HG03196 (cell line): ENCODE data around the gene ARHGAP9.
"Not testable (repeated sequence)": the region's sequence is repeated elsewhere in the genome, so short reads cannot be mapped to it uniquely, and the experiment has no call there.

ENCODE experiments used
- ATAC-seq: cut with Tn5 transposase; IDR thresholded peaks from one replicate; pipeline ENCODE4 v1.9.1; 2021; ENCODE audit not compliant: unreplicated experiment

ARHGAP9 gene

DNA sequence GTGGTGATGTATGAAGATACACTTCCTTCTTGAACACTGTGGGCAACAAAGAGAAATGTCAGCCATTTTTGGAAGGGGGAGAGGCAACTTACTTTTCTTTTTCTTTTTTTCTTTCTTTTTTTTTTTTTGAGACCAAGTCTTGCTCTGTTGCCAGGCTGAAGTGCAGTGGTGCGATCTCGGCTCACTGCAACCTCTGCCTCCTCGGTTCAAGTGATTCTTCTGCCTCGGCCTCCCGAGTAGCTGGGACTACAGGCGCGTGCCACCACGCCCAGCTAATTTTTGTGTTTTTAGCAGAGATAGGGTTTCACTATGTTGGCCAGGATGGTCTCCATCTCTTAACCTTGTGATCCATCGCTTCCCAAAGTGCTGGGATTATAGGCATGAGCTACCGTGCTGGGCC is 38.1 kb upstream of the ARHGAP9 start:
- not testable (repeated sequence) for ATAC-seq

DNA sequence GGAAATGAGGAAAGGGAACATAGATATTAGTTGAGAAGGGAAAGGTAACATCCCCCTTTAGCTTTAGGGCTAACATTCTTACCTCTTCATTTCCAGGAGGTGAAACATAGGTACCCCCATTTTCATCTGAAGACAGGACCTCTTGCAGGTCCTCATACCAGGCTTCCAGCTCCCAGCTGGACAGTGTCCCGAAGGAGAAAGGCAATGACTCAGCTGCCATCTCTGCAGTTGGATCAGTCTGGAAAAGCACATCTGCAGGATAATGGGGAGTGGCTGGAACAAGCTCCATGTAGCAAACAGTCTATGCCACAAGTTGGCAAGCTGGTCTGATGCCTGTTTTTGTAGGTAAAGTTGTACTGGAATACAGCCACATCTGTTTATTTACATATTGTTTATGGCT is 37.5 kb upstream of the ARHGAP9 start:
- no peak for ATAC-seq

DNA sequence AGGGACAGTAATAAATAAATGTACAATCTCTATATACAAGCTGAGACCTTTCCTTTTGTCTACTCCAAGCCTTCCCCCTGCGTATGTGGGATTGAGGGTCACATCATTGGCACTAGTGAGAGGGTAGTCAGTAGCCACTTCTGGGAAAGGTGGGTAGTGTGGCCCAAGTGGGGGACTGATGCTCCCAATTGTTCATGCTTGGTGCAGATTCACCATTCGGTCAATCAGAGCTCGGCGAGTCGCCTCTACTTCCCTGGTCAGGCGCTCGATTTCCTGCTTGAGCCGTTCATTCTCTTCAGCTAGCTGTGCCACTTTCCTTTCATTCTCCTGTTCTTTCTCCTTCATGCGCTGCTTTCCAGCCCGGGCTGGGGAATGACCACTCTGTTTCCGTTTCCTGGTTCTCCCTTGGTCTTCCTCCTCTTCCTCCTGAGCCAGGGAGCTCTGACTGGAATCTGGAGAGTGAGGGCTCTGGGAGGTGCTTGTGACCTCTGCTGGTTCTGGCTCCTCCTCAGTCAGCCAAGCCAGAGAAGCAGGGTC is 37.0 kb upstream of the ARHGAP9 start:
- no peak for ATAC-seq

DNA sequence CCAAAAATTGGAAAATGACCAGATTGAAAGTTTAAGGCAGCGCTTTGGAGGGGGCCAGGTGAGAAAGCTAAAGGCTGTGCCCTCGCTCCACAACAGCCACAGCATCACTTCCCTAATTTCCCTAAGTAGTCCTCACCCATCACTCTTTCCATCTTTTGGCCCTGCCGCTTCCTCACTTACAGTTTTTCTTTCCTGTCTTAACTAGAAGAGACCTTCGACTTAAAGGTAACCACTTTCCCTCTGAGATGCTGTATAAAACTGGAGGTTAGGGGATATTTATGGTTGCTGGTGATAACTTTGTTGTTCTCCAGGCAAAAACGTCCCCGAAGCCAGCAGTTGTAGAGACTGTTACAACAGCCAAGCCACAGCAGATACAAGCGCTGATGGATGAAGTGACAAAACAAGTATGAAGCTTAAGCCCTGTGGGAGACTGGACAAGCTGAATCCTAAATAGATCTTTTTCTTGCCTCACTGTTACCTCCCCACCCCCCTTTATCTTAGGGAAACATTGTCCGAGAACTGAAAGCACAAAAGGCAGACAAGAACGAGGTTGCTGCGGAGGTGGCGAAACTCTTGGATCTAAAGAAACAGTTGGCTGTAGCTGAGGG is 36.4 kb upstream of the ARHGAP9 start:
- no peak for ATAC-seq

DNA sequence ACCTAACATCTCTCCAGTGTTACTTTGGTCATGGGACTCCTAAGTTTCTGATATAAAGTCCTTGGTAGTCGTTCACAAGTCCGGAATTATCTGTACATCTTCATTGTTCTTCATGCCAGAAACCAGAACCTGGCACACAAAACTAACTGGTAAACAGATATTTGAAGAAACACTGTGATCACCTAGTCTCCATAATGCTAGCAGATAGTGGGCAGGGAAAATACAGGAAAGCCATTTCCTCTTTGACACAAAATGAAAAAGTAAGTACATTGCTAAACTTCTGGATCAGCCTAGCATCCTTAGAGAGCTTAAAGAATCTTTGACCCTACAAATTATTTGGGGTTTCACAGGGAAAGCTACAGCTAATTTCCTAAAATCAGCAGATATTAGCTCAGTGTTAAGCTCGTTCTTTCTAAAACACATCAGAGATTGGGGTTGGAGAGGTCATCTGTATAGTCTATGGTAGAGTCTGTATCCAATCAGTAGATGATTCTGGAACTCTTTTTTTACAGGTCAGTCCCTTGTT is 35.8 kb upstream of the ARHGAP9 start:
- no peak for ATAC-seq

DNA sequence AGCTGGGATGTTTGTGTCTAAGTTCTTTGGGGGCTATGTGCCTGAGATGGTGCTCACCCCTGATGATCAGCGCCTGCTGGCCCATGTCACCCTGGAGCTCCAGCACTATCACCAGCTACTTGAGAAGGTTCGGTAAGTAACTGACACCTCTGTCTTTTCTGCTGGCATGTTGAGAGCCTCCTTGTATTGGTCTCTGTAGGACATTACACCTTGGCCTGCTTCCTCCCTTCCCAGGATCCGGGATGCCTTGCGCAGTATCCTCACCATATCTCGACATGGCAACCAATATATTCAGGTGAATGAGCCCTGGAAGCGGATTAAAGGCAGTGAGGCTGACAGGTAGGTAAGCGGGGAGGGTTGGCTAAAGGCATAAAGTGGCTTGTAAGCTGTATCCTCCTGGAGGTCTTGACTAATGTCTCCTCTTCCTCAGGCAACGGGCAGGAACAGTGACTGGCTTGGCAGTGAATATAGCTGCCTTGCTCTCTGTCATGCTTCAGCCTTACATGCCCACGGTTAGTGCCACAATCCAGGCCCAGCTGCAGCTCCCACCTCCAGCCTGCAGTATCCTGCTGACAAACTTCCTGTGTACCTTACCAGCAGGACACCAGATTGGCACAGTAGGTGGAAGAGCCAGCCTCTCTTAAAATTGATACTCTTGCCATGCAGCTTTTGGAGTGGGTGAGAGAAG is 35.2 kb upstream of the ARHGAP9 start:
- no peak for ATAC-seq

DNA sequence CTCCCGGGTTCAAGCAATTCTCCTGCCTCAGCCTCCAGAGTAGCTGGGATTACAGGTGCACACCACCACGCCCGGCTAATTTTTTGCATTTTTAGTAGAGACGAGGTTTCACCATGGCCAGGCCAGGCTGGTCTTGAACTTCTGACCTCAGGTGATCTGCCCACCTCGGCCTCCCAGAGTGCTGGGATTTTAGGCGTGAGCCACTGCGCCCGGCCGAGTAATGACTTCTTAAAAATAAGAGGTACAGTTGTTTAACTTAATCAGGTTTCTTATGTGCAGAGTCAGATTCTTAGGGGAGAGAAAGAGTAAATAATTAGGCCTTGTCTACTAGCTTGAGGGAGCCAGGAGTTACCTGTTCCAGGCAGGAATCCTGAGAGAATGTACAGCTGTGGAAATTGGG is 34.6 kb upstream of the ARHGAP9 start:
- not testable (repeated sequence) for ATAC-seq

DNA sequence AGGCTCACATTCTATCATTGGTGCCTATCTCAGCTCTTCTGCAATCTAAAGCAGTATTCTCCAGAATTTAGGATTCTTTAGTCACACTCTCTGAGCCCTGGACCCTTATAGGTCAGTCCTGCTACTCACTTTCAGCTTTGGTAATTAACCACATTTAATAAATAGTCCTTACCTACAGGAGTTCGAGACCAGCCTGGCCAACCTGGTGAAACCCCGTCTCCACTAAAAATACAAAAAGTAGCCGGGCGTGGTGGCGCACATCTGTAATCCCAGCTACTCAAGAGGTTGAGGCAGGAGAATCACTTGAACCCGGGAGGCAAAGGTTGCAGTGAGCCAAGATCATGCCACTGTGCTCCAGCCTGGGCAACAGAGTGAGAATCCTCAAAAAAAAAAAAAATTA is 34.0 kb upstream of the ARHGAP9 start:
- ATAC-seq, result not testable (repeated sequence)

DNA sequence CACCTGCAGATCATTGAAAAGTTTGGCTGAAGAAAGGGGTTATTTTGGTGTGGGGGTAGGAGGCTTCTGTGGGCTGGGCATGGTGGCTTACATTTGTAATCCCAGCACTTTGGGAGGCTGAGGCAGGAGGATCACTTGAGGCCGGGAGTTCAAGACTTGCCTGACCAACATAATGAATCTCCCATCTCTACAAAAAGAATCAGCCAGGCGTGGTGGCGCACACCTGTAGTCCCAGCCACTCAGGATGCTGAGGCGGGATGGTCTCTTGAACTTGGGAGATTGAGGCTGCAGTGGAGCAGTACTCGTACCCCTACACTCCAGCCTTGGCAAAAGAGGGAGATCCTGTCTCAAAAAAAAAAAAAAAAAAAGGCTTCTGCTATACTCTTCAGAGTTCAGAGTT is 33.6 kb upstream of the ARHGAP9 start:
- no peak for ATAC-seq

DNA sequence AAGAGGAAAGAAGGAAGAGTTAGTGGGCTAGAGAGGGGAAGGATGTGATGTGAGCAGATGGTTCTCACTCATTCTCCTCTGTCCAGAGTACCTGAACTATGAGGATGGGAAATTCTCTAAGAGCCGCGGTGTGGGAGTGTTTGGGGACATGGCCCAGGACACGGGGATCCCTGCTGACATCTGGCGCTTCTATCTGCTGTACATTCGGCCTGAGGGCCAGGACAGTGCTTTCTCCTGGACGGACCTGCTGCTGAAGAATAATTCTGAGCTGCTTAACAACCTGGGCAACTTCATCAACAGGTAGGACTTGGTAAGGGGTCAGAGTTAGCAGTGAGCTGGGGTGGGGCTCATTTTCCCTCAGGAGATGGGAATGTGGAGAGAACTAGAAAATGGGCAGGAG is 33.0 kb upstream of the ARHGAP9 start:
- ATAC-seq, result no peak

DNA sequence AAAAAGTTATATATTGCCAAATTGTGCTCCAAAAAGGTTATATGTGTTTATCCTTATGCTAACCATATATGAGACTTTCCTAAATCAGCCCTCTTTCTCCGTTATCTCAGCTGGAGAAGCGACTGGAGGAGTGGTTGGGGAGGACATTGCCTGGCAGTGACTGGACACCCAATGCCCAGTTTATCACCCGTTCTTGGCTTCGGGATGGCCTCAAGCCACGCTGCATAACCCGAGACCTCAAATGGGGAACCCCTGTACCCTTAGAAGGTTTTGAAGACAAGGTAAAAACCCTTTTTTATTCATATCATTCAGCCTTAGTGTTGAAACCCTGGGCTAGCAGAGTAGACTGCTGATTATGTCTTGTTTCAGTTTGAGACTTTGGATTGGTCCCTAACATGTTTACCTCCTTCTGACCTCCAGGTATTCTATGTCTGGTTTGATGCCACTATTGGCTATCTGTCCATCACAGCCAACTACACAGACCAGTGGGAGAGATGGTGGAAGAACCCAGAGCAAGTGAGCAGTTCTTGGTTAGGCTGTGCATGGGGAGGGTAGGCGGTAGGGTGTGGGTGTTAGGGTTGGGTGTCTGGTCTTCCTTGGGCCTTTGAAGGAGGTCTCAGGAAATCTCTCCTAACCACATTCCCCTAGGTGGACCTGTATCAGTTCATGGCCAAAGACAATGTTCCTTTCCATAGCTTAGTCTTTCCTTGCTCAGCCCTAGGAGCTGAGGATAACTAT is 32.1 kb upstream of the ARHGAP9 start:
- ATAC-seq, result no peak

DNA sequence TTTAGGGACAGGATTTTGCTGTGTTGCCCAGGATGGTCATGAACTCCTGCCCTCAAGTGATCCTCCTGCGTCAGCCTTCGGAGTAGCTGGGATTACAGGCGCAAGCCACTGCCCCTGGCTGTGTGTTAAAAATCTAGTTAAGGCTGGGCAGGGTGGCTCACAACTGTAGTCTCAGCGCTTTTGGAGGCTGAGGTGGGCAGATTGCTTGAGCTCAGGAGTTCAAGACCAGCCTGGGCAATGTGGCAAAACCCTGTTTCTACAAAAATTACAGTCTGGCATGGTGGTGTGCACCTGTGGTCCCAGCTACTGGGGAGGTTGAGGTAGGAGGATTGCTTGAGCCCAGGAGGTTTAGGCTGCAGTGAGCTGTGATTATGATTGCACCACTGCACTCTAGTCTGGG is 31.5 kb upstream of the ARHGAP9 start:
- no peak for ATAC-seq

DNA sequence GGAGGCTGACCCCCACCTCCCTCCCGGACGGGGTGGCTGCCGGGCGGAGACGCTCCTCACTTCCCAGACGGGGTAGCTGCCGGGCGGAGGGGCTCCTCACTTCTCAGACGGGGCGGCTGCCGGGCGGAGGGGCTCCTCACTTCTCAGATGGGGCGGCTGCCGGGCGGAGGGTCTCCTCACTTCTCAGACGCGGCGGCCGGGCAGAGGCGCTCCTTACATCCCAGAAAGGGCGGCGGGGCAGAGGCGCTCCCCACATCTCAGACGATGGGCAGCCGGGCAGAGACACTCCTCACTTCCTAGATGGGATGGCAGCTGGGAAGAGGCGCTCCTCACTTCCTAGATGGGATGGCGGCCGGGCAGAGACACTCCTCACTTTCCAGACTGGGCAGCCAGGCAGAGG is 28.1 kb upstream of the ARHGAP9 start:
- not testable (repeated sequence) for ATAC-seq

DNA sequence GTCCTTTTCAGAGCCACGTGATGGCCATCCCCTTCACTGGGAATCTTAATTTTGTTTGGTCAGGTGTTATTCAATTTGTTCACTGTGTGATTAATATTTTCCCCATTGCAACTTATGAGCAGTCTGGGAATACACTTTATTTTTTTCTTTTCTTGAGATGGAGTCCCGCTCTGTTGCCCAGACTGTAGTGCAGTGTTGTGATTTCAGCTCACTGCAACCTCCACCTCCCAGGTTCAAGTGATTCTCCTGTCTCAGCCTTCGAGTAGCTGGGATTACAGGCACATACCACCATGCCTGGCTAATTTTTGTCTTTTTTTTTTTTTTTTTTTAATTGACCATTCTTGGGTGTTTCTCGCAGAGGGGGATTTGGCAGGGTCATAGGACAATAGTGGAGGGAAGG is 26.9 kb upstream of the ARHGAP9 start:
- ATAC-seq, result not testable (repeated sequence)

DNA sequence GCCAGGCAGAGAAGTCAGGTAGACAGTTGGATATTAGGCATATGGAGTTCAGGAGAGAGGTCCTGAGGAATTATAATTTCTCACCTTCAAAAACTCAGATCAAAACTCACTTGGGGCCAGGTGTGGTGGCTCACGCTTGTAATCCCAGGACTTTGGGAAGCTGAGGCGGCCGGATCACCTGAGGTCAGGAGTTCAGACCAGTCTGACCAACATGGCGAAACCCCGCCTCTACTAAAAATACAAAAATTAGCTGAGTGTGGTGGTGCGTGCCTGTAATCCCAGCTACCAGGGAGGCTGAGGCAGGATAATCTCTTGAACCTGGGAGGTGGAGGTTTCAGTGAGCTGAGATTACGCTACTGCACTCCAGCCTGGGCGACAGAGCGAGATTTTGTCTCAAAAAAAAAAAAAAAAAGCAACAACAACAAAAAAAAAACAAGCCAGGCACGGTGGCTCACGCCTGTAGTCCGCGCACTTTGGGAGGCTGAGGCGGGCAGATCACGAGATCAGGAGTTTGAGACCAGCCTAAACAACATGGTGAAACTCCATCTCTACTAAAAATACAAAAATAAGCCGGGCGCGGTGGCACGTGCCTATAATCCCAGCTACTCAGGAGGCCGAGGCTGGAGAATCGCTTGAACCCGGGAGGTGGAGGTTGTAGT is 22.8 kb upstream of the ARHGAP9 start:
- ATAC-seq, result not testable (repeated sequence)

DNA sequence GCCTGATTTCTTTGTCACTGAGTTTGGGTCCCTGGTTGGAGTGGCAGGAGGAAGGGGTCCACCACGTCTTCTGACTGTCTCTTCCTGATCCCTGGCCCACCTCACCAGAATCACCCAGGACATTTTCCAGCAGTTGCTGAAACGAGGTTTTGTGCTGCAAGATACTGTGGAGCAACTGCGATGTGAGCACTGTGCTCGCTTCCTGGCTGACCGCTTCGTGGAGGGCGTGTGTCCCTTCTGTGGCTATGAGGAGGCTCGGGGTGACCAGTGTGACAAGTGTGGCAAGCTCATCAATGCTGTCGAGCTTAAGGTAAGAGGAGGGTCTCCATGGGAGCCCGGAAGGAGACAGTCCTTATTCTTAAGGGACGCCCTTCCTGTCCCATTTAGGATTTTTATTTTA is 20.5 kb upstream of the ARHGAP9 start:
- ATAC-seq, result no peak

DNA sequence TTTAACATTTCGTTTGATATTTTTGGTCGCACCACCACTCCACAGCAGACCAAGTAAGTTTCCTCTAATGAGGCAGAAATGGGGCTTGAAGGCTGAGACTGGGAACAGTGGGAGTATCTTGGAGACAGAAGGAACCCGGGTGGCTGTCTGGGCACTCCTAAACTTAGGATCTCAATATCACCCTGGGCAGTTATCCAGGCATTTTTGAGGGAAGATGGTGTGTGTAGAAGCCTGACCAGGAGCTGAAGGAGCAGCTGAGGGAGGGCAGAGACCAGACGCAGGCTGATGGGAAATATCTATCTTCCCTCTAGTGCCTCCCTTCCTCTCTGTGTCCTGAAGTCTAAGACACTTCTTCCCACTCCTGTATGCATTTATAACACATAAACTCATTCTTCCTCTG is 18.9 kb upstream of the ARHGAP9 start:
- ATAC-seq, result no peak

DNA sequence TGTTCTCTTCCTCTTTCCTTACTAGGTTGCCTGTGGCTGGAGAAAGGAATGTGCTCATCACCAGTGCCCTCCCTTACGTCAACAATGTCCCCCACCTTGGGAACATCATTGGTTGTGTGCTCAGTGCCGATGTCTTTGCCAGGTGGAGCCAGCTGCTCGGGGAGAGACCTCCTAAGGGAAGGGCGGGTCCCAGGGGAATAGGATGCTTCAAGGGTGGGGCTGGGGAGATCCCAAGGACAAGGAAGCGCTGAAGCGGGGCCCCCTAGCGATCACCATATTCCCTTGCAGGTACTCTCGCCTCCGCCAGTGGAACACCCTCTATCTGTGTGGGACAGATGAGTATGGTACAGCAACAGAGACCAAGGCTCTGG is 18.5 kb upstream of the ARHGAP9 start:
- ATAC-seq, result no peak

DNA sequence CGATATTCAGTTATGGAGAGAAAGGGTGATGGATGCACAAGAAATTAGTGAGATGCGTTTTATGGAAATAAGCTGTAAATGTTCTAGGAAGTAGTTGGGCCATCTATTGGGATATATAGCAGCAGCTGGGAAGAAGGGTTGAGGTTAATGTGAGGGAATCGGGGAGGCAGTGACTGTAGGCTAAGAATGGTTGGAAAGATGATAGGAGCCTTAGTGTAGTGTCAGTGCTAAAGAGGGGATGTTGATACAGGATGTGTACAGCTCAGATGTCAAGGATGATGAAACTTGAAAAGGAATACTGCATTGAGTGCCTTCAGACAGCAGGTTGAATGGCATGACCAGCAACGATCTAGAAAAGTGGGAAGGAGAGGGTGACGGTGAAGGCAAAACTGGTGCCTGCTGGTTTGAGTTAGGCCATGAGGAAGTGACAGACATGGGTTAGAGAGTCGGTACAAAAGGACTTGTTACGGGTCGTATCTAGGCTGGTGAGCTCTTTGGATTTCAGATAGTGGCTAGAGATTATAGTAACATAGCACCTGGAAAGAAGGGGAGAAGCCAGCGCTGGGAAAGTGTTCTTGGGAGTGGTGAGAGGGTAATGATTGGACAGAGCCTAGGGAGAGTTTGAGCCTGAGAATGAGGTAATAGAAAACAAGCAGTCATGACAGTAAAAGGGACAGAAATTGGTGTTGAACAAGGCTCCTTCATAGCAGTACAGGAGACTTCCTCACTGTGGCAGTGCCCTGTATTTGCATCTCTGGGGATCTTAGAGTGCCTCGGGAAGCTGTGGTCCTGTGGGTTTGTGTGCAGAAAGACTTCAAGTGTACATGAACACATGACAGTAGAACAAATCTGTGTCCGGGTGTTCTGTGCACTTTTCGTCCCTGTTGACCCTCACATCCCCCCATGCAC is 17.8 kb upstream of the ARHGAP9 start:
- no peak for ATAC-seq

DNA sequence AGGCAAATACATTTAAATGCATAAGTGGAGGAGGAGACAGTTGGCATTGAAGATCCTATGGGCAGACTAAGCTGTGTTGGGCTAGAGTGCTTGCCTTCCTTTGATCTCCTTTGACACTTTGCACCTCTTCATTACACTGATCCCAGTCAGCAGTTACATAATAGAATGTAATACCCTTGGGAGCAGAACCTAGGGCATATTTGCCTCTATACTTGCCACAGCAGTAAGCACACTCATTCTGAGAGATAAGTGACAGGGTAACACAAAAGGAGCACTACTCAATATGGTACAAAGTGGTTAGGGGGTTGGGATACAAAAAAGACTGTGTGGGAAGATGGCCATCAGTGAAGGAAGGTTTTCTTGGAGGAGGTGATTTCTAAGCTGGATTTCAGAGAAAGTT is 17.2 kb upstream of the ARHGAP9 start:
- no peak for ATAC-seq
